HepG2 (cell line): ENCODE measurements around the gene TPM3. TPM values are rescaled to one million over a fixed set of nuclear protein-coding genes. Genes with fewer than 3 reads are reported as not detected.
A peak's percentile ranks its signal among the peaks of the same experiment; 100 is the strongest.

Experiments used
- AKNA ChIP-seq: sonication (generic); formaldehyde crosslinking; IDR thresholded peaks from 2 replicates; pipeline ENCODE4 v1.4.0; 2020; ENCODE audit warnings: missing genetic modification reagents, borderline replicate concordance
- ARID2 ChIP-seq: sonication (generic); formaldehyde crosslinking; IDR thresholded peaks from 2 replicates; pipeline ENCODE4 v1.8.1; 2022; ENCODE audit warnings: mild to moderate bottlenecking, missing genetic modification reagents, borderline replicate concordance
- CSRNP1 ChIP-seq: sonication (generic); formaldehyde crosslinking; IDR thresholded peaks from 2 replicates; pipeline ENCODE4 v1.8.1; 2023; ENCODE audit warnings: mild to moderate bottlenecking, missing genetic modification reagents
- ETV6 ChIP-seq: sonication (generic); formaldehyde crosslinking; conservative IDR thresholded peaks from 2 replicates; pipeline ENCODE4 v1.4.0; 2020; ENCODE audit warnings: missing genetic modification reagents
- GATAD2A ChIP-seq: IDR thresholded peaks from 2 replicates; pipeline ENCODE4 v1.6.1; 2016
- HDAC2 ChIP-seq: sonication (generic); formaldehyde crosslinking; IDR thresholded peaks from 2 replicates; pipeline ENCODE4 v1.4.0; 2020; ENCODE audit warnings: missing genetic modification reagents
- MYC ChIP-seq: sonication (generic); formaldehyde crosslinking; IDR thresholded peaks from 2 replicates; pipeline ENCODE4 v1.9.0; 2021; ENCODE audit warnings: missing genetic modification reagents, borderline replicate concordance
- PBX3 ChIP-seq: sonication (generic); formaldehyde crosslinking; IDR thresholded peaks from 2 replicates; pipeline ENCODE4 v1.8.1; 2023; ENCODE audit warnings: missing genetic modification reagents, inconsistent platforms, borderline replicate concordance
- PCBP1 ChIP-seq: fragments of 200-400 bp; formaldehyde crosslinking; IDR thresholded peaks from 2 replicates; pipeline ENCODE4 v1.6.1; 2017; ENCODE audit warnings: mild to moderate bottlenecking, low read depth, low read length, borderline replicate concordance
- PLSCR1 ChIP-seq: sonication (generic); formaldehyde crosslinking; IDR thresholded peaks from 2 replicates; pipeline ENCODE4 v1.5.0; 2020; ENCODE audit warnings: missing genetic modification reagents, mild to moderate bottlenecking, borderline replicate concordance
- ZBTB49 ChIP-seq: sonication (generic); formaldehyde crosslinking; IDR thresholded peaks from 2 replicates; pipeline ENCODE4 v1.4.0; 2020; ENCODE audit warnings: missing genetic modification reagents, borderline replicate concordance
- ZBTB8A ChIP-seq: sonication (generic); formaldehyde crosslinking; IDR thresholded peaks from 2 replicates; pipeline ENCODE4 v1.4.0; 2020; ENCODE audit warnings: mild to moderate bottlenecking, low read depth, missing genetic modification reagents, borderline replicate concordance
- ZNF232 ChIP-seq: sonication (generic); formaldehyde crosslinking; IDR thresholded peaks from 2 replicates; pipeline ENCODE4 v1.4.0; 2020; ENCODE audit warnings: missing genetic modification reagents, borderline replicate concordance
- ZNF34 ChIP-seq: sonication (generic); formaldehyde crosslinking; IDR thresholded peaks from 2 replicates; pipeline ENCODE4 v1.4.0; 2020; ENCODE audit warnings: mild to moderate bottlenecking, missing genetic modification reagents, borderline replicate concordance
- ZNF790 ChIP-seq: sonication (generic); formaldehyde crosslinking; IDR thresholded peaks from 2 replicates; pipeline ENCODE4 v1.8.0; 2022; ENCODE audit warnings: missing genetic modification reagents, mild to moderate bottlenecking, borderline replicate concordance
- polyA plus RNA-seq, 8 experiments: library from polyadenylated mRNA; depleted of rRNA in 3 of 8; stranded (reverse) in 7 of 8; unstranded in 1 of 8; fragments of >200 nt; fragmentation: Illumina TruSeq in 4 of 8; extraction: Trizol in 4 of 8; gene quantifications; 2 replicates each; pipeline versions ENCODE4 v1.2.1 to v1.2.3, GENCODE V29; 2011 to 2016; ENCODE audit warnings: low read depth in 4 of 8, missing spikeins in 1 of 8, mixed read lengths in 1 of 8; ENCODE audit not compliant: insufficient read depth in 1 of 8
- total RNA-seq, 5 experiments: library from RNA; depleted of rRNA; stranded (reverse); fragments of >200 nt; fragmentation: Illumina TruSeq; extraction: Trizol; gene quantifications; 2 replicates each; pipeline ENCODE4 v1.2.3, GENCODE V29; 2016; ENCODE audit warnings: low read depth in 1 of 5

TPM3 gene
- total and polyA plus RNA-seq, 2 of the 13 experiments (the other 11 are each of a cell fraction or from before 2014, with no cell fraction given): 160 to 307 TPM

GRCh38 chr1:154220071-154220969, 28.4 kb upstream of the TPM3 start, which contains the start of gene UBAP2L (continued):
- TF ChIP-seq HDAC2 (CRISPR knock-in tag): no peak; the same call in 1 of the 2 replicates
- peak; percentile 82 for TF ChIP-seq GATAD2A
- peak; percentile 99 for TF ChIP-seq MYC (CRISPR knock-in tag)
- TF ChIP-seq ZNF790 (CRISPR knock-in tag): peak; percentile 82; the same call in 1 of the 2 replicates
- peak; percentile 60; the same call in 1 of the 2 replicates for TF ChIP-seq ETV6 (CRISPR knock-in tag)
- TF ChIP-seq PBX3 (CRISPR knock-in tag): peak; percentile 74; the same call in 1 of the 2 replicates
- peak; percentile 34; the same call in 1 of the 2 replicates for TF ChIP-seq ARID2
- no peak for TF ChIP-seq PLSCR1
- TF ChIP-seq CSRNP1: peak; percentile 94
- no peak for TF ChIP-seq ZBTB49 (CRISPR knock-in tag)
- TF ChIP-seq PCBP1: 0 out of 2 replicates have a peak, but pooled peaks have one; percentile 44
- no peak for TF ChIP-seq ZNF34 (CRISPR knock-in tag)
- TF ChIP-seq ZBTB8A (CRISPR knock-in tag): peak; percentile 31; the same call in 1 of the 2 replicates
- peak; percentile 66; the same call in 1 of the 2 replicates for TF ChIP-seq AKNA (CRISPR knock-in tag)
- peak; percentile 98 for TF ChIP-seq ZNF232 (CRISPR knock-in tag)
